Measurements from ENCODE around the gene METTL25. TPM values are rescaled to one million over a fixed set of nuclear protein-coding genes. Genes with fewer than 3 reads are reported as not detected.

Gene METTL25
- total RNA-seq, 2 donors from 2014 or later, result 2.6 to 9.6 TPM

DNA sequence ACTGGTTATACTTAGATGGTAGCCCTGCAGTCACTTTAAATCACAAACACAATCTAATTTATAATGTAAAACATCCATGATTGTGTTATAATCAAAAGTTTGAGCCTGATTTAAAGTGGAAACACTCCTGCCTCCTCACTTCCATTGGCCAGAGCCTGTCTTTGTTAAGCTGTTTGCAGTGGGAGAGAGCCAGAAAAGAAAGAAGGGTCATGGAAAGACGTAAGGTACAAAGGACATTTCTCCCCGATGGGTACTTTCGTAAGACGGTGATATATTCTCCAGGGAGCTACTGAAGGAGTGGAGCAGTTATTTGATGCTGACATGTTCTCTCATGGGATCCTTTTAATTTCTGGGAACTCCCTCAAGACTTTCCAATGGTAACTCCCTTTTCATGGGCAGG is 164.0 kb downstream of the METTL25 start:
- peak; percentile 6 for ATAC-seq
- Histone ChIP-seq H3K27ac (peak overlapping the region in 3 of 4 donors; percentile 26 to 59 (median 35)), H3K27me3 (no peaks in the 10 kb centered on the region), H3K9me3 (no peaks in the 10 kb centered on the region), H3K36me3 (replicated peaks in 1 of 2; ENCODE audit: insufficient read depth in 1 of 2, low read depth in 2 of 2) (no peaks in the 10 kb centered on the region), H3K4me1 (peaks cover 35% of the 10 kb centered on the region), H3K4me3 (no peak overlapping the region)
- 51 to 53% methylated on average over 4 of the region's 4 CpGs for WGBS, 2 donors
- TF ChIP-seq POLR2A (IDR thresholded peaks at IDR 0.05) (no peak), CTCF (IDR thresholded peaks at IDR 0.05) (no peak)
- DNase-seq, result peak in 2 of 4 donors; percentile 2 to 6
- intact Hi-C loops (cut with DNase I), result no loop called here

DNA sequence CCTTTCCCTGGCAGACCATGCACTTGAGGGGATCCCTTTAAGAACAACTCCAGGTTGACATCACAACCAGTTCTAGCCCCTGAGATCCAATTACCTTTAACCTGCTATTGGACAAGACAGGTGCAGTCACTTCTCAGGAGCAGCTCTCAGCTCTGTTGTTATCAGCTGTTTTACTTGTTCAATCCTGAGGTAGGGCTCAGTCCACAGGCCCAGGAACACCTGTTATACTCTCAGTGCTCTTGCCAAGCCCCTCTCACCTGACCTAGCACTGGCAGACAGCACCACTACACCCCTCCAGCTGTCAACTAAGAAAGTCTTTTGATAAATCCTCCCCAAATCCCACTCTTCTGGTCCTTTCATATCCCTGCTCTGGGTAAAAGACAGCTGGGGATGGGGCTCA is 164.4 kb downstream of the METTL25 start:
- no peak for TF ChIP-seq CTCF (IDR thresholded peaks at IDR 0.05)
- no peak for TF ChIP-seq POLR2A (IDR thresholded peaks at IDR 0.05)

DNA sequence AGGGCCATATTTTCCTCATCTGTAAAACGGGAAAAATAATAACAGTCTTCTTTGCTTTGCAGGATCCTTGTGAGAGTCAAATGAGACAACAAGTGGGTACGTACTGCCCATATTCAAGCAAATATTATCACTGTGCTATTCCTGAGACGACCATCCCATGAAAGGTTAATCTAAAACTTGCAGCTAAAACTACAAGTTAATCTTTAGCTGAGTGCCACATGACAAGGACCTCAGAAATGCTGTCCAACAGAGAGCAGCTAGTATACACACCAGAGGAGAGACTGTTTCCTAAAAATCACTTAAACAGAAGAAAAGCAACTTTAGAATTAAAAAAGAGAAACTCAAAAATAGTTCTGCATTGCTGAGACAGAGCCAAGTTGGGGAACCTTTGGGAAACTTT is 165.7 kb downstream of the METTL25 start:
- intact Hi-C loops (cut with DNase I), result no loop called here
- DNase-seq, result peak in 2 of 4 donors; percentile 12 to 19
- H3K36me3 ChIP-seq (replicated peaks in 1 of 2; ENCODE audit: insufficient read depth in 1 of 2, low read depth in 2 of 2), result no peaks in the 10 kb centered on the region
- TF ChIP-seq POLR2A (IDR thresholded peaks at IDR 0.05) (no peak), CTCF (IDR thresholded peaks at IDR 0.05) (no peak)
- no peaks in the 10 kb centered on the region for H3K27me3 ChIP-seq
- ATAC-seq, result peak; percentile 70
- peaks cover 35% of the 10 kb centered on the region for H3K4me1 ChIP-seq
- H3K27ac ChIP-seq, result peak overlapping the region in 3 of 4 donors; percentile 35 to 59 (median 46)
- WGBS, 2 donors, result 14 to 15% methylated on average over 3 of the region's 3 CpGs
- H3K9me3 ChIP-seq, result no peaks in the 10 kb centered on the region
- H3K4me3 ChIP-seq, result no peak overlapping the region

More for the DNA sequence above, 164.4 kb downstream of the METTL25 start:
- Histone ChIP-seq H3K27ac (peak overlapping the region in 3 of 4 donors; percentile 35 to 59 (median 46)), H3K4me3 (no peak overlapping the region), H3K27me3 (no peaks in the 10 kb centered on the region), H3K9me3 (no peaks in the 10 kb centered on the region), H3K4me1 (peaks cover 35% of the 10 kb centered on the region), H3K36me3 (replicated peaks in 1 of 2; ENCODE audit: insufficient read depth in 1 of 2, low read depth in 2 of 2) (no peaks in the 10 kb centered on the region)
- ATAC-seq (peak; percentile 81), DNase-seq (peak; percentile 42 to 82 (median 62))
- intact Hi-C loops (cut with DNase I), result no loop called here

DNA sequence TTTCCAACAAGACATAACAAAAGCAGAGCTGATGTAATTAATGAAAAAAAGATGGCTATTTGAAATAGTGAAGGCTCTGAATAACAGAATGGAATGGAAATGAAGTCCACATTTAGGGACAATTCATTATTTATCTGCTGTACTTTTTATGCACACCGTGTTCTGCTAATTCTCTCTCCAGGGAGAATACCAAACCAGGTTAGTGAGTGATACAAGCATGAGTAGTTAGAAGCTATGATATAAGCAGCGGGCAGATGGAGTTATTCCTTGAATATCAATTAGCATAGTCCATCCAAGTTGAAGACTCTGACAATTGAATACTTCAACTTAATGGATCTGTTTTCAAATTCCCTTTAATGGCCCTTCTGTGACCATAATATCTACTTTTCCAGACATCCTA is 166.3 kb downstream of the METTL25 start:
- Histone ChIP-seq H3K27ac (peak overlapping the region in 3 of 4 donors; percentile 35 to 59 (median 46)), H3K4me1 (peaks cover 35% of the 10 kb centered on the region), H3K27me3 (no peaks in the 10 kb centered on the region), H3K36me3 (replicated peaks in 1 of 2; ENCODE audit: insufficient read depth in 1 of 2, low read depth in 2 of 2) (no peaks in the 10 kb centered on the region), H3K9me3 (no peaks in the 10 kb centered on the region), H3K4me3 (no peak overlapping the region)
- 27 to 30% methylated on average over 2 of the region's 2 CpGs for WGBS, 2 donors
- no peak for DNase-seq
- no peak for TF ChIP-seq CTCF (IDR thresholded peaks at IDR 0.05)
- intact Hi-C loops (cut with DNase I), result no loop called here
- ATAC-seq, result no peak

GRCh38 chr12:82525616-82526015 is 167.3 kb downstream of the METTL25 start:
- WGBS, 2 donors, result 88 to 98% methylated on average over 2 of the region's 2 CpGs
- Histone ChIP-seq H3K4me1 (peaks cover 35% of the 10 kb centered on the region), H3K4me3 (no peak overlapping the region), H3K36me3 (replicated peaks in 1 of 2; ENCODE audit: insufficient read depth in 1 of 2, low read depth in 2 of 2) (no peaks in the 10 kb centered on the region), H3K27me3 (no peaks in the 10 kb centered on the region), H3K9me3 (no peaks in the 10 kb centered on the region), H3K27ac (no peak overlapping the region)
- DNase-seq, result no peak
- intact Hi-C loops (cut with DNase I), result no loop called here
- TF ChIP-seq POLR2A (IDR thresholded peaks at IDR 0.05) (no peak), CTCF (IDR thresholded peaks at IDR 0.05) (no peak)
- no peak for ATAC-seq
